Adrenal gland (tissue), 12 donors: Measurements from ENCODE around the gene TAS2R19. TPM values are rescaled to one million over a fixed set of nuclear protein-coding genes. Genes with fewer than 3 reads are reported as not detected.
"Not testable (repeated sequence)": the region's sequence is repeated elsewhere in the genome, so short reads cannot be mapped to it uniquely, and the experiment has no call there.

ENCODE experiments used
- DNase-seq, 7 donors: peaks; one replicate each; pipeline ENCODE4 v3.0.0-alpha.2; 2019 to 2020
- H3K27ac ChIP-seq, 5 donors: fragments of 200-600 bp; sonication (generic) in 4 of 5; 1 replicate in 3 of 5; 2 replicates in 2 of 5; pipeline versions ENCODE4 v1.5.1 to v1.8.0; 2016 to 2020; ENCODE audit warnings: mild to moderate bottlenecking in 1 of 5
- H3K27me3 ChIP-seq: fragments of 200-600 bp; 2 replicates; pipeline ENCODE4 v1.8.0; 2021
- H3K36me3 ChIP-seq, 2 donors: fragments of 200-600 bp; replicated peaks in 1 of 2; 1 replicate in 1 of 2; 2 replicates in 1 of 2; pipeline versions ENCODE4 v1.5.1 to v1.8.0; 2018 to 2022
- H3K4me1 ChIP-seq, 2 donors: fragments of 200-600 bp; replicated peaks in 1 of 2; 1 replicate in 1 of 2; 2 replicates in 1 of 2; pipeline versions ENCODE4 v1.5.1 to v1.8.0; 2018 to 2021
- H3K4me3 ChIP-seq, 4 donors: fragments of 200-600 bp; sonication (generic) in 3 of 4; one replicate each; pipeline ENCODE4 v1.5.1; 2016 to 2018
- H3K9me3 ChIP-seq, 3 donors: fragments of 200-600 bp; sonication (generic) in 1 of 3; replicated peaks in 1 of 3; 1 replicate in 2 of 3; 2 replicates in 1 of 3; pipeline versions ENCODE4 v1.5.1 to v1.8.0; 2016 to 2021
- CTCF ChIP-seq, 6 experiments: fragments of 450-650 bp in 4 of 6; fragments of 200-600 bp in 2 of 6; sonication (generic) in 1 of 6; IDR thresholded peaks; 1 replicate in 5 of 6; 2 replicates in 1 of 6; pipeline versions ENCODE4 v1.5.1 to v1.8.0; 2016 to 2021; ENCODE audit warnings: antibody characterized with exemption in 6 of 6, mild to moderate bottlenecking in 2 of 6, moderate library complexity in 1 of 6
- POLR2A ChIP-seq, 2 donors: fragments of 450-650 bp; IDR thresholded peaks; one replicate each; pipeline ENCODE4 v1.6.1; 2017; ENCODE audit warnings: antibody characterized with exemption in 2 of 2, mild to moderate bottlenecking in 2 of 2, moderate library complexity in 1 of 2
- WGBS, 4 donors: extraction: QIAGEN DNeasy Blood & Tissue Kit in 2 of 4; methylation state at CpG; one replicate each; pipeline versions ENCODE4 v1.1.5 to v1.1.7; 2013 to 2017; 5-methylcytosine and 5-hydroxymethylcytosine counted together
- intact Hi-C, 2 donors: fragments of 100-400 bp; cut with DNase I; formaldehyde crosslinking; loops; one replicate each; pipeline versions ENCODE4 v1.14.1 to v1.15.0; 2022 to 2023
- polyA plus RNA-seq, 3 donors: library from polyadenylated mRNA; stranded (reverse); fragments of 200-250 nt in 2 of 3; fragments of 350-450 nt in 1 of 3; fragmentation: Illumina TruSeq in 1 of 3; extraction: RNeasy Lipid Tissue Mini Kit (QIAGEN cat#74804) in 1 of 3; gene quantifications; one replicate each; pipeline ENCODE4 v1.2.3, GENCODE V29; 2013 to 2014
- total RNA-seq, 9 donors: library from RNA; depleted of rRNA in 4 of 9; stranded (reverse); fragments of >200 nt in 4 of 9; fragments of 120-200 nt in 1 of 9; fragmentation: NEBNext Ultra II Directional in 1 of 9; extraction: Animal tissue kit (Norgen Biotek cat#: 25700) in 1 of 9; gene quantifications; one replicate each; pipeline versions ENCODE4 v1.1.0 to v1.2.4, GENCODE V29; 2013 to 2023
- donor health status: healthy with polysubstance abuse.
- donor health status: Bipolar disorder and iron deficiency.
- donor health status: DM: yes; HTN: yes; CAD: no.
- donor health status: DM: no; HTN: no; CAD: no.
- donor health status: DM: no; HTN: no; CAD: no.
- donor health status: DM: yes; HTN: yes; CAD: no.

TAS2R19 gene
- total and polyA plus RNA-seq, 12 donors: 0.41 to 18.9 (median 3.1) TPM; not detected in 2

DNA sequence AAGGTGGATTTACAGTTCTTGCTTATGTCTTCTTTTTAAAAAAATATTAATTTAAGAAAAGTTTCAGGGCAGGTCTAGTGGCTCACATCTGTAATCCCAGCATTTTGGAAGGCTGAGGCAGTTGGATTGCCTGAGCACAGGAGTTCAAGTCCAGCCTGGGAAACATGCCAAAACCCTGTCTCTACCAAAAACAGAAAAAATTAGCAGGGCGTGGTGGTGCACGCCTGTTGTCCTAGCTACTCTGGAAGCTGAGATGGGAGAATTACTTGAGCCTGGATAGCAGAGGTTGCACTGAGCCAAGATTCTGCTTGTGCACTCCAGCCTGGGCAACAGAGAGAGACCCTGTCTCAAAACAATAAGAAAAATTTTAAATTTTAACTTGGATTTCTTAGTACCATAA, 45.1 kb upstream of the TAS2R19 start:
- no peak for TF ChIP-seq CTCF (IDR thresholded peaks at IDR 0.05)
- no peak for TF ChIP-seq POLR2A (IDR thresholded peaks at IDR 0.05)
- intact Hi-C loops: no loop called here
- Histone ChIP-seq H3K4me1 (peaks cover 8 to 23% of the 10 kb centered on the region in 2 donors), H3K36me3 (no peaks in the 10 kb centered on the region), H3K4me3 (no peak overlapping the region), H3K27ac (no peak overlapping the region), H3K27me3 (no peaks in the 10 kb centered on the region), H3K9me3 (no peaks in the 10 kb centered on the region)
- DNase-seq: peak; percentile 34 to 69 (median 66)
- WGBS, 4 donors: 20 to 39% (median 34%) methylated on average over 2 of the region's 2 CpGs

- H3K4me1 ChIP-seq, H3K4me3 ChIP-seq, H3K27ac ChIP-seq, DNase-seq, H3K36me3 ChIP-seq, intact Hi-C loops, H3K9me3 ChIP-seq, H3K27me3 ChIP-seq: not testable (repeated sequence)
- 85 to 97% (median 95%) methylated on average over 1 of the region's 1 CpG for WGBS, 4 donors
Observed at GRCh38 chr12:11062194-11062593, 39.8 kb upstream of the TAS2R19 start, which contains the start of gene TAS2R46. Gene TAS2R46, minus strand, starts transcription at chr12:11062294. Its CDS starts 0 bp downstream, at chr12:11062294.

- H3K27me3 ChIP-seq: no peaks in the 10 kb centered on the region
- no peaks in the 10 kb centered on the region for H3K9me3 ChIP-seq
- no peak for TF ChIP-seq CTCF (IDR thresholded peaks at IDR 0.05)
- TF ChIP-seq POLR2A (IDR thresholded peaks at IDR 0.05): no peak
Observed at GRCh38 chr12:11059784-11060183, 37.4 kb upstream of the TAS2R19 start.

DNA sequence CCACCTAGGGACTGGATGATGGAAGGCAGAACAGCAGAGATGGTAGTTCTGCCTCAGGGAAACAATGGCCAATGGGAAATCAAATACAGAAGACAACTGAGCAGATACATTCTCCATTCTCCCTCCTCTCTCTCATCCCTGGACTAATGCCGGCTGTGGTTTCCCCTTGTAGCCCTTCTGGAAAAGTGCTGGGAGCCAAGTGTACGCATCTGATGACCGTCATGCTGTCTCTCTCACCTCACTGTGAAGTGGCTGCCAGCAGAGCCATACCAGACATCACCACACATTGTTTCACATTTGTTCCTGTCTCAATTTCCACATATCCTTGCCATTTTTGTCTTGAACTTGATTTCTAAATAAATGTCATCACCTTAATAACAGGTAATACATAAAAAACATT, 36.6 kb upstream of the TAS2R19 start:
- no peak for TF ChIP-seq POLR2A (IDR thresholded peaks at IDR 0.05)
- Histone ChIP-seq H3K4me3 (no peak overlapping the region), H3K27ac (no peak overlapping the region), H3K9me3 (no peaks in the 10 kb centered on the region), H3K27me3 (no peaks in the 10 kb centered on the region), H3K4me1 (peaks cover 3 to 13% of the 10 kb centered on the region in 2 donors), H3K36me3 (no peaks in the 10 kb centered on the region)
- intact Hi-C loops: no loop called here
- DNase-seq: no peak
- 92 to 97% (median 96%) methylated on average over 3 of the region's 3 CpGs for WGBS, 4 donors

More at GRCh38 chr12:11059784-11060183, 37.4 kb upstream of the TAS2R19 start:
- no peak overlapping the region for H3K27ac ChIP-seq
- H3K4me3 ChIP-seq: no peak overlapping the region
- DNase-seq: no peak
- peaks cover 3 to 13% of the 10 kb centered on the region in 2 donors for H3K4me1 ChIP-seq
- intact Hi-C loops: no loop called here
- no peaks in the 10 kb centered on the region for H3K36me3 ChIP-seq

DNA sequence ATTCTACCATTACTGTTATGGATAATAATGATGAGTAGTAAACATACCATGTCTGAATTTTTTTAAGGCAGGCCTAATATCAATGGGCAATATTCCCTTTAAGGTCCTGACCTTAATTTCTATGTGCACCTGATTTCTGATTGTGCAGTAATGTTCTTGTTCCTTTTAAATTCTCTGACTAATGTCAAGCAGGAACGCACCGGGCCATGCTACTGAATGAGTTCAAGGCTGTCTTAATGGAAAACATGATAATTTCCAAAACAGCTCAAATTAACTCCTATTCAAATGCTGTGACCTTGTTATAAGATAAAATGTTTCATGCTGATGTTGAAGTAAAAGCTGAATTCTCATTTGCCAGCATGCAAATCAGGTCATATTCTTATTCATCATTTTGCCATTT, 32.9 kb upstream of the TAS2R19 start:
- Histone ChIP-seq H3K27me3 (no peaks in the 10 kb centered on the region), H3K9me3 (no peaks in the 10 kb centered on the region), H3K27ac (peak overlapping the region in 4 of 5 donors; percentile 27 to 81 (median 56)), H3K4me3 (no peak overlapping the region), H3K4me1 (peaks cover 3 to 5% of the 10 kb centered on the region in 2 donors), H3K36me3 (no peaks in the 10 kb centered on the region)
- intact Hi-C loops: no loop called here
- DNase-seq: peak; percentile 49 to 87 (median 74)
- WGBS, 4 donors: 41 to 49% (median 47%) methylated on average over 2 of the region's 2 CpGs
- TF ChIP-seq CTCF (IDR thresholded peaks at IDR 0.05) (no peak), POLR2A (IDR thresholded peaks at IDR 0.05) (no peak)

GRCh38 chr12:11049806-11050531, 27.5 kb upstream of the TAS2R19 start:
- H3K27me3 ChIP-seq, intact Hi-C loops, H3K4me3 ChIP-seq, H3K9me3 ChIP-seq, H3K36me3 ChIP-seq, DNase-seq, H3K4me1 ChIP-seq: not testable (repeated sequence)
- peak overlapping the region in 1 of 5 donors; percentile 23 for H3K27ac ChIP-seq
- WGBS, 4 donors: 84 to 91% (median 88%) methylated on average over 7 of the region's 7 CpGs

- 76 to 98% (median 87%) methylated on average over 2 of the region's 2 CpGs for WGBS, 4 donors
- not testable (repeated sequence) for H3K4me3 ChIP-seq, H3K9me3 ChIP-seq
Observed at GRCh38 chr12:11041366-11041765, 18.9 kb upstream of the TAS2R19 start.

More at GRCh38 chr12:11041366-11041765, 18.9 kb upstream of the TAS2R19 start:
- H3K4me1 ChIP-seq, H3K36me3 ChIP-seq, intact Hi-C loops, DNase-seq, H3K27ac ChIP-seq, H3K27me3 ChIP-seq: not testable (repeated sequence)
